ENCODE data around the gene COQ6.

Gene COQ6

GRCh38 chr14:74008843-74009499 is 58.9 kb downstream of the COQ6 start:
- DNase-seq (ENCODE audit: extremely low spot score) = no peak
- ChIA-PET POLR2A (no interaction called here), CTCF (interaction anchor here (1.2 to 1.7 kb wide), 2 partner anchors 32 to 75 kb away, joined by 3 read pairs; partner anchors contain the start of gene ALDH6A1)
- TF ChIP-seq, protein P1, sequence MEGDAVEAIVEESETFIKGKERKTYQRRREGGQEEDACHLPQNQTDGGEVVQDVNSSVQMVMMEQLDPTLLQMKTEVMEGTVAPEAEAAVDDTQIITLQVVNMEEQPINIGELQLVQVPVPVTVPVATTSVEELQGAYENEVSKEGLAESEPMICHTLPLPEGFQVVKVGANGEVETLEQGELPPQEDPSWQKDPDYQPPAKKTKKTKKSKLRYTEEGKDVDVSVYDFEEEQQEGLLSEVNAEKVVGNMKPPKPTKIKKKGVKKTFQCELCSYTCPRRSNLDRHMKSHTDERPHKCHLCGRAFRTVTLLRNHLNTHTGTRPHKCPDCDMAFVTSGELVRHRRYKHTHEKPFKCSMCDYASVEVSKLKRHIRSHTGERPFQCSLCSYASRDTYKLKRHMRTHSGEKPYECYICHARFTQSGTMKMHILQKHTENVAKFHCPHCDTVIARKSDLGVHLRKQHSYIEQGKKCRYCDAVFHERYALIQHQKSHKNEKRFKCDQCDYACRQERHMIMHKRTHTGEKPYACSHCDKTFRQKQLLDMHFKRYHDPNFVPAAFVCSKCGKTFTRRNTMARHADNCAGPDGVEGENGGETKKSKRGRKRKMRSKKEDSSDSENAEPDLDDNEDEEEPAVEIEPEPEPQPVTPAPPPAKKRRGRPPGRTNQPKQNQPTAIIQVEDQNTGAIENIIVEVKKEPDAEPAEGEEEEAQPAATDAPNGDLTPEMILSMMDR (IDR thresholded peaks at IDR 0.05; ENCODE audit: control extremely low read depth, extremely low read depth, low read depth, missing control alignments) = no peak

Data from GM10248 (cell line).